GM23248 (cell line): ENCODE results near the gene PTPN14. TPM values are rescaled to one million over a fixed set of nuclear protein-coding genes. Genes with fewer than 3 reads are reported as not detected.
A peak's percentile ranks its signal among the peaks of the same experiment; 100 is the strongest.
"Not testable (repeated sequence)": the region's sequence is repeated elsewhere in the genome, so short reads cannot be mapped to it uniquely, and the experiment has no call there.

Experiments used
- DNase-seq: peaks from one replicate; pipeline ENCODE4 v3.0.0-alpha.2; 2015
- H2AFZ ChIP-seq: fragments of 200-600 bp; sonication (generic); 2 replicates; pipeline ENCODE4 v1.6.1; 2016; ENCODE audit warnings: antibody characterized with exemption
- H3F3A ChIP-seq: fragments of 200-600 bp; sonication (generic); 2 replicates; pipeline ENCODE4 v1.6.1; 2016; ENCODE audit warnings: mild to moderate bottlenecking, antibody characterized with exemption, mixed run types; ENCODE audit not compliant: insufficient read depth
- H3K27ac ChIP-seq: fragments of 200-600 bp; sonication (generic); 2 replicates; pipeline ENCODE4 v1.5.1; 2016; ENCODE audit warnings: mild to moderate bottlenecking
- H3K27me3 ChIP-seq: fragments of 200-600 bp; sonication (generic); replicated peaks from 2 replicates; pipeline ENCODE4 v1.6.1; 2016; ENCODE audit warnings: mild to moderate bottlenecking; ENCODE audit not compliant: insufficient read depth
- H3K36me3 ChIP-seq: fragments of 200-600 bp; sonication (generic); 2 replicates; pipeline ENCODE4 v1.6.1; 2016; ENCODE audit warnings: low read depth, mild to moderate bottlenecking
- H3K4me1 ChIP-seq: fragments of 200-600 bp; sonication (generic); 2 replicates; pipeline ENCODE4 v1.6.1; 2016; ENCODE audit warnings: mild to moderate bottlenecking; ENCODE audit not compliant: insufficient read depth
- H3K4me2 ChIP-seq: fragments of 200-600 bp; sonication (generic); one replicate; pipeline ENCODE4 v1.6.1; 2016; ENCODE audit warnings: mild to moderate bottlenecking; ENCODE audit not compliant: unreplicated experiment
- H3K4me3 ChIP-seq: fragments of 200-600 bp; sonication (generic); 2 replicates; pipeline ENCODE4 v1.5.1; 2016; ENCODE audit warnings: mild to moderate bottlenecking
- H3K79me2 ChIP-seq: fragments of 200-600 bp; sonication (generic); 2 replicates; pipeline ENCODE4 v1.6.1; 2016; ENCODE audit warnings: mild to moderate bottlenecking; ENCODE audit not compliant: insufficient read depth
- H3K9ac ChIP-seq: fragments of 200-600 bp; sonication (generic); 2 replicates; pipeline ENCODE4 v1.6.1; 2016; ENCODE audit warnings: mild to moderate bottlenecking
- H3K9me2 ChIP-seq: fragments of 200-600 bp; sonication (generic); 2 replicates; pipeline ENCODE4 v1.6.1; 2016; ENCODE audit warnings: mixed run types, mild to moderate bottlenecking, moderate library complexity; ENCODE audit not compliant: insufficient read depth
- H3K9me3 ChIP-seq: fragments of 200-600 bp; sonication (generic); one replicate; pipeline ENCODE4 v1.6.1; 2017; ENCODE audit warnings: low read depth
- H4K20me1 ChIP-seq: fragments of 200-600 bp; sonication (generic); 2 replicates; pipeline ENCODE4 v1.6.0; 2016; ENCODE audit not compliant: insufficient read depth
- EZH2 ChIP-seq: fragments of 200-600 bp; sonication (generic); IDR thresholded peaks from 2 replicates; pipeline ENCODE4 v1.6.1; 2018; ENCODE audit warnings: antibody characterized with exemption, mild to moderate bottlenecking; ENCODE audit not compliant: insufficient read depth, poor library complexity, severe bottlenecking
- EZH2phosphoT487 ChIP-seq: fragments of 200-600 bp; sonication (generic); IDR thresholded peaks from 2 replicates; pipeline ENCODE4 v1.6.1; 2018; ENCODE audit warnings: antibody characterized with exemption, moderate library complexity, mild to moderate bottlenecking, low read depth; ENCODE audit not compliant: insufficient read depth
- WGBS, 2 experiments: methylation state at CpG; one replicate each; pipeline ENCODE4 v1.1.6; 2015 to 2017; ENCODE audit warnings: low lambda C conversion rate in 2 of 2, low coverage in 1 of 2; ENCODE audit errors: missing lambda C conversion rate in 2 of 2; 5-methylcytosine and 5-hydroxymethylcytosine counted together
- in situ Hi-C: fragments of 300-500 bp; cut with MboI; formaldehyde crosslinking; loops from 2 replicates; pipeline ENCODE4 v1.15.0; 2020
- polyA plus RNA-seq: library from polyadenylated mRNA; unstranded; fragments of >200 nt; fragmentation: Nextera tagmentation; extraction: Ambion mirVana; gene quantifications from 2 replicates; pipeline ENCODE4 v1.2.1, GENCODE V29; 2016
- total RNA-seq: library from RNA; depleted of rRNA; stranded (reverse); fragments of >200 nt; shearing (Covaris generic); gene quantifications from 2 replicates; pipeline ENCODE4 v1.2.3, GENCODE V29; 2014

Gene PTPN14
- total and polyA plus RNA-seq, 2 experiments from 2014 or later = 38.7 to 49.8 TPM

DNA sequence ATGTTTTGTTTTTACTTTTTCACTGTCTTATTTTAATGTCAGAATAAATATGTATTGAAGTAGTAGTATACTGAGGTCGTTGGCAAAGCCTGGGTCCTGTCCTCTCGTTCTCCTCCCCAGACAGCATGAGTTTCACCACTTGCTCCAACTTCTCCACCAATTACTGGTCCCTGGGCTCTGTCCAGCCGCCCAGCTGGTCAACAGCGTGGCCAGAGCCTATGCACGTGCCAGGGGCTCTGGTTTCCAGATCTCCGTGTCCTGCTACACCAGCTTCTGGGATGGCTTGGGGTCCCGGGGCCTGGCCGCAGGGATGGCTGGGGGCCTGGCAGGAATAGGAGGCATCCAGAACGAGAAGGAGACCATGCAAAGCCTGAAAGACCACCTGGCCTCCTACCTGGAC, 19.3 kb downstream of the PTPN14 start:
- H3K36me3 ChIP-seq = 0 out of 2 replicates have a peak, but pooled peaks cover 7% of the 10 kb centered on the region
- peaks cover 100% of the 10 kb centered on the region for H3K79me2 ChIP-seq
- no peak overlapping the region for H3K4me3 ChIP-seq
- H3K9me2 ChIP-seq = no peaks in the 10 kb centered on the region
- no peaks in the 10 kb centered on the region for H3K27me3 ChIP-seq
- H3K9ac ChIP-seq = no peak overlapping the region
- in situ Hi-C loops = no loop called here
- TF ChIP-seq EZH2phosphoT487 (no peak), EZH2 (no peak)
- H3F3A ChIP-seq = peaks cover 8% of the 10 kb centered on the region; the same call in 1 of the 2 replicates
- 84 to 86% methylated on average over 9 of the region's 9 CpGs for WGBS, 2 experiments
- H3K9me3 ChIP-seq = no peaks in the 10 kb centered on the region
- no peak overlapping the region for H3K4me2 ChIP-seq
- no peak for DNase-seq
- H4K20me1 ChIP-seq = peaks cover 3% of the 10 kb centered on the region; the same call in 1 of the 2 replicates
- peaks cover 10% of the 10 kb centered on the region for H3K4me1 ChIP-seq
- H3K27ac ChIP-seq = no peak overlapping the region
- H2AFZ ChIP-seq = no peak overlapping the region

DNA sequence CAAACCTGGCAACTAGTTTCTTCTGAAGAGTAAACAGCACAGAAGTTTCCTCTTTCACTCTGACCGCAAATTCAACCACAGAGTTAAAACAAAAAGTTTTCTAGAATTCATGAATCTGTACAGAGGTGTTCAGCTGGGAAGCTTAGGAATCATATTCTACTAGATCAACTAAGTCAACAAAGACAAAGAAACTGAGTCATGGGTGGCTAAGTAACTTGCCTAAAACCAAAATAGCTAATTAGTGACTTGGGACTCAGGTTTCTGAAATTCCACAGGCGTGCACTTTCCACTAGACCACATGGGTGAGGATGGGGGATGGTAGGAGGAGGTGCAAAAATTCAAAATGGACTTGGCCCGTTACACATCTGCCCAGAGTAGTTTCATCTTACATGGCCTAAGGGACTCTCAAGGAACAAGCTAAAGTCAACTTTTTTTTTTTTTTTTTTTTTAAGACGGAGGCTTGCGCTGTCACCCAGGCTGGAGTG, 25.8 kb downstream of the PTPN14 start:
- no peak overlapping the region for H2AFZ ChIP-seq
- H3K36me3 ChIP-seq = no peaks in the 10 kb centered on the region
- H3K4me2 ChIP-seq = peak overlapping the region; percentile 25
- no peaks in the 10 kb centered on the region for H3K9me3 ChIP-seq
- H3K79me2 ChIP-seq = peaks cover 100% of the 10 kb centered on the region
- in situ Hi-C loops = no loop called here
- H3K9ac ChIP-seq = no peak overlapping the region
- TF ChIP-seq EZH2phosphoT487 (no peak), EZH2 (no peak)
- no peaks in the 10 kb centered on the region for H3K9me2 ChIP-seq
- no peaks in the 10 kb centered on the region for H3K27me3 ChIP-seq
- 77 to 78% methylated on average over 5 of the region's 5 CpGs for WGBS, 2 experiments
- peaks cover 4% of the 10 kb centered on the region; the same call in 1 of the 2 replicates for H4K20me1 ChIP-seq
- peak overlapping the region; percentile 33; the same call in 1 of the 2 replicates for H3K27ac ChIP-seq
- peaks cover 46% of the 10 kb centered on the region for H3K4me1 ChIP-seq
- peak; percentile 33 for DNase-seq
- H3F3A ChIP-seq = peaks cover 28% of the 10 kb centered on the region
- H3K4me3 ChIP-seq = no peak overlapping the region

DNA sequence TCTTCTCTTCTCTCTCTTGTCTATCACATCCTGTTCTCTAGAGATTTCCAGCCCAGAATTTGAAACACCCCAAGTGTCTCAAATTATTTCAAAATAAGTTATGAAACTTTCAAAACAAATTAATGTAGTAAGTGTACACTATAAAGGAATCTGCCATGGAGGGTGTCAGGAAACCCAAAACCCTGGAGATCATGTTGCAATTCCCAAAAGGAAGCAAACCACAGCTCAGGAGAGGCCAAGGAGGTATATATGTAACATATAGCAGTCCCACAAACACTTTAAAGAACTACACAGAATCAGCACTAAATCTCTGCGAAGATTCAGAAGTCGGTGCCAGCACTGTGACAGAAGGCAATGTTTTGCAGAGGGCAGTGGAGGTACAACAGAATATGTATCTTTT, 26.6 kb downstream of the PTPN14 start:
- TF ChIP-seq EZH2phosphoT487 = no peak
- no peak for TF ChIP-seq EZH2
- H4K20me1 ChIP-seq = 0 out of 2 replicates have a peak, but pooled peaks cover 4% of the 10 kb centered on the region
- peaks cover 51% of the 10 kb centered on the region for H3K4me1 ChIP-seq
- H3K4me2 ChIP-seq = peak overlapping the region; percentile 25
- no peaks in the 10 kb centered on the region for H3K9me3 ChIP-seq
- in situ Hi-C loops = no loop called here
- H3K27ac ChIP-seq = 0 out of 2 replicates have a peak overlapping the region, but pooled peaks have one; percentile 33
- no peak overlapping the region for H2AFZ ChIP-seq
- H3K79me2 ChIP-seq = peaks cover 100% of the 10 kb centered on the region
- WGBS, 2 experiments = 20 to 21% methylated on average over 2 of the region's 2 CpGs
- no peaks in the 10 kb centered on the region for H3K36me3 ChIP-seq
- peak; percentile 30 for DNase-seq
- H3K4me3 ChIP-seq = no peak overlapping the region
- H3F3A ChIP-seq = peaks cover 28% of the 10 kb centered on the region
- no peaks in the 10 kb centered on the region for H3K9me2 ChIP-seq
- no peak overlapping the region for H3K9ac ChIP-seq
- no peaks in the 10 kb centered on the region for H3K27me3 ChIP-seq

DNA sequence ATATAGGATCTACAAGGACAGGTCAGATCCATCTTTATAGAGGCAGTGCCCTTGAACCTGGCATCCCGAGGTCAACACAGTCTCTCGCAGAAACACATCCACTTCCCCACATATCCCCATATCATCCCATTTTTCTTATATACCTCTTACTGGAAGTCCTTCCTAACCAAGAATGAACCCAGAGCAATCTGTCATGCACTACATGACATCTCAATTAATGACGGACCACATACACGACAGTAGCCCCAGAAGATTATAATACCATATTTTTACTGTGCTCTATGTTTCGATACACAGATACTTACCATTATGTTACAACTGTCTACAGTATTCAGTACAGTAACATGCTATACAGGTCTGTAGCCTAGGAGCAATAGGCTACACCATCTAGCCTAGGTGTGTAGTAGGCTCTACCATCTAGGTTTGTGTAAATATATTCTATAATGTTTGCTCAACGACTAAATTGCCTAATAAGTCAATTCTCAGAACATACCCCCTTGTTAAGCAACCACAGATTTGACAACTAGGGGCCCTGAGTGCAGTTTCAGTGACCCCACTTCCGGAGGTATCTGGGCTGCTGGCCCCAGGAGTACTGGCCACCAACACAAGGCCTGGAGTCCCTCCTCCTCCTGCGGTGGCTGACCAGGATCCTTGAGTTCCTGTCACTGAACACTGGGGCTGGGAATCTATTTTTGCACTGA, 28.1 kb downstream of the PTPN14 start:
- DNase-seq = no peak
- no peaks in the 10 kb centered on the region for H3K36me3 ChIP-seq
- peaks cover 39% of the 10 kb centered on the region for H3F3A ChIP-seq
- H3K27ac ChIP-seq = no peak overlapping the region
- H3K9me2 ChIP-seq = no peaks in the 10 kb centered on the region
- H3K4me1 ChIP-seq = peaks cover 62% of the 10 kb centered on the region
- no peaks in the 10 kb centered on the region for H3K9me3 ChIP-seq
- in situ Hi-C loops = no loop called here
- H3K9ac ChIP-seq = no peak overlapping the region
- H3K27me3 ChIP-seq = no peaks in the 10 kb centered on the region
- H3K79me2 ChIP-seq = peaks cover 100% of the 10 kb centered on the region
- no peak overlapping the region for H2AFZ ChIP-seq
- 99 to 100% methylated on average over 8 of the region's 8 CpGs for WGBS, 2 experiments
- H4K20me1 ChIP-seq = 0 out of 2 replicates have a peak, but pooled peaks cover 4% of the 10 kb centered on the region
- no peak overlapping the region for H3K4me2 ChIP-seq
- H3K4me3 ChIP-seq = no peak overlapping the region
- no peak for TF ChIP-seq EZH2phosphoT487
- TF ChIP-seq EZH2 = no peak

DNA sequence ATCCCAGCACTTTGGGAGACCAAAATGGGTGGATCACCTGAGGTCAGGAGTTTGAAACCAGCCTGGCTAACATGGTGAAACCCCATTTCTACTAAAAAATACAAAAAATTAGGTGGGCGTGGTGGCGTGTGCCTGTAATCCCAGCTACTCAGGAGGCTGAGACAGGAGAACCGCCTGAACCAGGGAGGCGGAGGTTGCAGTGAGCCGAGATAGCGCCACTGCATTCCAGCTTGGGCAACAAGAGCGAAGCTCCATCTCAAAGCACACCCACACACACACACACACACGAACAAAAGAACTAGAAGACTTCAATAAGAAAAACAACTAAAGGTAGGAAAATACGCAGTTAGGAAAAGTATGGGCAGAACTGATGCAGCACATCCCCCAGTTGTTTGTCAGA, 29.9 kb downstream of the PTPN14 start:
- H3K9me2 ChIP-seq, H3K9me3 ChIP-seq, H3K9ac ChIP-seq, DNase-seq, H3K27ac ChIP-seq, H4K20me1 ChIP-seq, H2AFZ ChIP-seq, H3K4me2 ChIP-seq, H3K4me3 ChIP-seq, in situ Hi-C loops, H3K36me3 ChIP-seq, H3K27me3 ChIP-seq: not testable (repeated sequence)
- Histone ChIP-seq H3F3A (peaks cover 40% of the 10 kb centered on the region), H3K79me2 (peaks cover 100% of the 10 kb centered on the region), H3K4me1 (peaks cover 64% of the 10 kb centered on the region)
- WGBS, 2 experiments = 93 to 94% methylated on average over 9 of the region's 9 CpGs
